GM18868 (cell line): Measurements from ENCODE around the gene ZNF335.

Source experiments
- ATAC-seq: cut with Tn5 transposase; IDR thresholded peaks from one replicate; pipeline ENCODE4 v1.9.1; 2021; ENCODE audit warnings: mild to moderate bottlenecking, moderate library complexity; ENCODE audit not compliant: unreplicated experiment

Gene ZNF335

GRCh38 chr20:45953672-45954071 is 18.3 kb downstream of the ZNF335 start:
- ATAC-seq = no peak

GRCh38 chr20:45952861-45953260 is 19.1 kb downstream of the ZNF335 start:
- no peak for ATAC-seq

- no peak for ATAC-seq
Observed at GRCh38 chr20:45951925-45952834, 19.8 kb downstream of the ZNF335 start.

- ATAC-seq = no peak
Observed at GRCh38 chr20:45950330-45950646, 21.7 kb downstream of the ZNF335 start.

GRCh38 chr20:45949542-45950329 is 22.3 kb downstream of the ZNF335 start:
- no peak for ATAC-seq

GRCh38 chr20:45948742-45949541 is 23.1 kb downstream of the ZNF335 start:
- no peak for ATAC-seq

GRCh38 chr20:45948261-45948733 is 23.7 kb downstream of the ZNF335 start:
- ATAC-seq = no peak

GRCh38 chr20:45947110-45947866 is 24.7 kb downstream of the ZNF335 start:
- ATAC-seq = no peak

- ATAC-seq = no peak
Observed at GRCh38 chr20:45946149-45946970, 25.6 kb downstream of the ZNF335 start.

GRCh38 chr20:45945678-45946148 is 26.3 kb downstream of the ZNF335 start:
- ATAC-seq = no peak

GRCh38 chr20:45944965-45945677 is 26.9 kb downstream of the ZNF335 start:
- no peak for ATAC-seq

- no peak for ATAC-seq
Observed at GRCh38 chr20:45944151-45944964, 27.6 kb downstream of the ZNF335 start.

- no peak for ATAC-seq
Observed at GRCh38 chr20:45943613-45944012, 28.4 kb downstream of the ZNF335 start.

- no peak for ATAC-seq
Observed at GRCh38 chr20:45940469-45940868, 31.5 kb downstream of the ZNF335 start.

GRCh38 chr20:45940053-45940452 is 31.9 kb downstream of the ZNF335 start:
- no peak for ATAC-seq

GRCh38 chr20:45938727-45939438 is 33.1 kb downstream of the ZNF335 start:
- no peak for ATAC-seq

GRCh38 chr20:45937765-45938164 is 34.2 kb downstream of the ZNF335 start:
- no peak for ATAC-seq
